PC-3 (cell line): ENCODE measurements around the gene PRKN.

Source experiments
- CTCF ChIP-seq: fragments of 300-600 bp; sonication (generic); conservative IDR thresholded peaks from 2 replicates; pipeline ENCODE4 v1.5.1; 2017; ENCODE audit warnings: antibody characterized with exemption, low read depth, mild to moderate bottlenecking, low read length
- EZH2 ChIP-seq: fragments of 300-600 bp; sonication (generic); IDR thresholded peaks from one replicate; pipeline ENCODE4 v1.6.1; 2017; ENCODE audit warnings: antibody characterized with exemption, mild to moderate bottlenecking, low read length; ENCODE audit not compliant: unreplicated experiment
- EZH2phosphoT487 ChIP-seq: fragments of 300-600 bp; sonication (generic); IDR thresholded peaks from 2 replicates; pipeline ENCODE4 v1.6.1; 2018; ENCODE audit warnings: mild to moderate bottlenecking, antibody characterized with exemption, low read length, borderline replicate concordance

DNA sequence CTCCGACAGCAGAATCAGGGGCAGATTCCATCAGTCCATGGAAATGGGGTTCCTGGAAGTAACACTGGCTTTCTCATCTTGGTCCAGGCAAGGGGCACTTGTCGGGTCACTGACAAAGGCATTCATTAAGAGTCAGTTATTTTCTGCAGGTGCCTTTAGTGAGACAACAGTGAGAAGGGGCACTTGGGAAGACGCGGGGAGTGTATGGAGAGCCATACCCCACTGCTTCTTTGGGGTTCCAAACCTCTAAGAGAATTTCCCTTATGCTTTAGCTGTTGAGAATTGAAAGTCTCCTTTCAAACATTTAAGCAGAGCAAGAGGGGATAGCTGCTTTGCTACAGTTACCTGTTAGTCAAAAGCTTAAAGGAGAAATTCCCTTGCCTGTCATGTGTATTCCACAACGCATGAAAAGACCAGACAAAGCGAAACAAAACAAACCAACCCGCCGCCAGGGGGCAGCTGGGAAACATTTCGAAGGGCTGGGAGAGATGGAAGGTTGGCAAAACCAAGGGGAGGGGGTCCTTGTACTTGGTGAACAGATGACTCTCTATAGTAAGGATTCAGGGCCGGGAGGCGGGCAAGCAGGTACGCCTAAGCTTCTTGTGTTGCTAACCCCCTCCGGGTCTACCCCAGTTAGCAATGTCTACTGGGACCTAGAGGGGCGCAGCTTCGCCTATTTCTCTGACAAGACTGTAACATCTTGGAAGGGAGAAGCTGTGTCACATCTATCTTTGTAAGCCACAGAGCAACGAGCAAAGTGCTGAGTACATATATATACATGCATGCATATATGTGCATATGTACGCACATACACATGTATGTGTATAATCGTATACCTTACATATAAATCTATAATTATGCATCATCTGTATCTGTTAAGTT, 978.8 kb downstream of the PRKN start:
- TF ChIP-seq CTCF (peak; percentile 65), EZH2phosphoT487 (no peak), EZH2 (no peak)
